ENCODE measurements around the gene CMTM3.

DNA sequence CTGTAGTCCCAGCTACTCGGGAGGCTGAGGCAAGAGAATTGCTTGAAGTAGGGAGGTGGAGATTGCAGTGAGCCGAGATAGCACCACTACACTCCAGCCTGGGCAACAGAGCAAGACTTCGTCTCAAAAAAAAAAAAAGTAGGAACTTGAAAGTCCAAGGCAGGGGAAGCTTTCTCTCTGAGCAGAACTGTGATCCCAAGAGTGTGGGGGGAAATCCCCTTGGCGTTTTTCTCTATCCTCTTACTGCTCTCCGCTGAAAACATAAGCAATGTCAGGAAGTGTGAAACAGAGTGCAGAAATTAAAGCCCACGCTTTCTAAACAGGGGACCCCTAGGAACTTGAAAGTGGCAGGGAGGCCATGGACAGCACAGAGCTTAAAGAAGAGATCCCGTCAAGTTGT lies 9.8 kb upstream of the CMTM3 start:
- TF ChIP-seq, protein P1, sequence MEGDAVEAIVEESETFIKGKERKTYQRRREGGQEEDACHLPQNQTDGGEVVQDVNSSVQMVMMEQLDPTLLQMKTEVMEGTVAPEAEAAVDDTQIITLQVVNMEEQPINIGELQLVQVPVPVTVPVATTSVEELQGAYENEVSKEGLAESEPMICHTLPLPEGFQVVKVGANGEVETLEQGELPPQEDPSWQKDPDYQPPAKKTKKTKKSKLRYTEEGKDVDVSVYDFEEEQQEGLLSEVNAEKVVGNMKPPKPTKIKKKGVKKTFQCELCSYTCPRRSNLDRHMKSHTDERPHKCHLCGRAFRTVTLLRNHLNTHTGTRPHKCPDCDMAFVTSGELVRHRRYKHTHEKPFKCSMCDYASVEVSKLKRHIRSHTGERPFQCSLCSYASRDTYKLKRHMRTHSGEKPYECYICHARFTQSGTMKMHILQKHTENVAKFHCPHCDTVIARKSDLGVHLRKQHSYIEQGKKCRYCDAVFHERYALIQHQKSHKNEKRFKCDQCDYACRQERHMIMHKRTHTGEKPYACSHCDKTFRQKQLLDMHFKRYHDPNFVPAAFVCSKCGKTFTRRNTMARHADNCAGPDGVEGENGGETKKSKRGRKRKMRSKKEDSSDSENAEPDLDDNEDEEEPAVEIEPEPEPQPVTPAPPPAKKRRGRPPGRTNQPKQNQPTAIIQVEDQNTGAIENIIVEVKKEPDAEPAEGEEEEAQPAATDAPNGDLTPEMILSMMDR (IDR thresholded peaks at IDR 0.05) = no peak
- TF ChIP-seq POLR2A (IDR thresholded peaks at IDR 0.05) = no peak

Data from testis (tissue), 2 donors.